Muscle layer of duodenum (tissue), 2 donors: ENCODE results near the gene ARAP1.

Experiments
- H3K27ac ChIP-seq: one replicate; pipeline ENCODE4 v1.7.0; 2013; ENCODE audit warnings: mild to moderate bottlenecking, low read length
- H3K27me3 ChIP-seq: one replicate; pipeline ENCODE4 v1.7.0; 2013; ENCODE audit warnings: low read depth, mild to moderate bottlenecking, control low read depth, low read length
- H3K36me3 ChIP-seq, 2 donors: one replicate each; pipeline ENCODE4 v1.7.0; 2013; ENCODE audit warnings: low read length in 2 of 2, control low read depth in 1 of 2, mild to moderate bottlenecking in 1 of 2; ENCODE audit not compliant: insufficient read depth in 2 of 2, control insufficient read depth in 1 of 2
- H3K4me1 ChIP-seq, 2 donors: one replicate each; pipeline ENCODE4 v1.7.0; 2013; ENCODE audit warnings: low read length in 2 of 2, mild to moderate bottlenecking in 2 of 2, control low read depth in 1 of 2, moderate library complexity in 1 of 2; ENCODE audit not compliant: insufficient read depth in 2 of 2, control insufficient read depth in 1 of 2
- H3K4me3 ChIP-seq, 2 donors: one replicate each; pipeline ENCODE4 v1.7.0; 2013; ENCODE audit warnings: low read length in 2 of 2, low read depth in 1 of 2, mild to moderate bottlenecking in 1 of 2
- H3K9me3 ChIP-seq, 2 donors: one replicate each; pipeline ENCODE4 v1.7.0; 2013; ENCODE audit warnings: low read length in 2 of 2, control low read depth in 1 of 2, mild to moderate bottlenecking in 1 of 2; ENCODE audit not compliant: control insufficient read depth in 1 of 2
- donor health status: healthy.

ARAP1 gene

DNA sequence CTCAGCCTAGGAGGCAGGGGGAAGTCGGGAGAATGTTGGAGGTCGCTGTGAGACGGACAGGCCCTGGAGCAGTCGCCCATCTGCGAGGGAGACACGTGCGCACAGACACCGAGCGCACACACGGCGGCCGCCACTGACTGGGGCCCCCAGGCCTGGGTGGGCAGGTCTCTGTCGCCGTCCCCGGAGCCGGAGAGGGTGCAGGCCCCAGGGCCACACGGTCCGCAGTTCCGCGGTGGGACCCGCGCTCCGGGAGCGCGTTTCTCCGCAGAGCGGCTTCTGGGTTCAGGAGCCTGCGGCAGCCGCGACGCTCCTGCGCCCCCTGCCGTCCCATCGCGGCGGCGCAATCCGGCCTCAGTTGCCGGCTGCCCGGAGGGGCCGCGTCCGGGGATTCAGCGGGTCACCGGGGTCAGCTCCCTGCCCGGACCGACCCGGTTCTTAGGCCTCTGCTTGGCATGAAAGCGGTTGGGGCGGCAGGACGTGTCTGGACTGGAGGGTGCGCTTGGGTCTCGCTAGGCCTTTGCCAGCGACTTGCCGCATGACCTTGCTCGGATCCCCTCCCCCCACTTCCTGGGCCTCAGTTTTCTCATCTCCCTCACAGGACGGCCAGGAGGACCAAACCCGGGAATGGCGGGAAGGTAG, 109.2 kb downstream of the ARAP1 start:
- Histone ChIP-seq H3K4me1 (peaks cover 0 to 24% of the 10 kb centered on the region in 2 donors), H3K4me3 (peak overlapping the region in 1 of 2 donors; percentile 62), H3K9me3 (no peaks in the 10 kb centered on the region), H3K36me3 (no peaks in the 10 kb centered on the region), H3K27ac (no peak overlapping the region), H3K27me3 (peaks cover 13% of the 10 kb centered on the region)

DNA sequence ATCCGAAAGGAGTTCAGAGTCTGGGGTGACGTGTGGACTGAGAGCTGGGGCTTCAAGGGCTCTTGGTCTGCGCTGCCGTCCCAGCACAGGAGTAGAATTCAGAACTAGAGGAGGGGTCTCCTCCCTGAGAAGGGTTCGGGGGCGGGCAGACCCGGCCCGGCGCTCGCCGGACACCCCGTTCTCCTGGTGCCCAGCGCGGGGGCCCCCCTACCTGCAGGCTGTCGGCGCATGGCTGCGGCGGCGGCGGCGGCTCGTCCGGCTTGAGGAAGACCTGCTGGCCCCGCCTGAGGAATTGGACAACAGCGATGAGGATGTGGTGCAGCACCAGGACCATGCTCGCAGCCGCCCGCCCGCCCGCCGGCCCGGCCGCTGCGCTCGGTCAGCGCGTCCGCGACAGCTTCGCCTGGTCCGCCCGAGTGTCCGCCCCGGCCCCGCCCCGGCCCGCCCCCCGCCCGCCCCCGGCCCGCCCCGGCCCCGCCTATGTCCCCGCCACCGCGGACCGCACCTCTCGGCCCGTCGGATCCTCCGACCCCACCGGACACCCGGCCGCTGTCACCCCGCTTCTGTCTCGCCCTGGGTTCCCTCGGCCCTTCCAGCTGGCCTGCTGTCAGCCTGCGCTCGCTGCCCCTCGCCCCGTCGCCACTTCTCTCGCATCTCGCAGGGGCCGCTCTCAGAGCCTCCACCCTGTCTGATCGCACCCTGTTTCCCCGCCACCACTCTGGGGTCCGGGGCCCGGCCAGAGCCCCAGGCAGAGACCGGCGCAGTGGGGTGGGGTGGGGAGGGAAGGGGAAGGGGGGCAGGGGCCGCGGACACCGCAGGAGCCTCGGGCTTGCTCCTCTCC, 109.9 kb downstream of the ARAP1 start:
- Histone ChIP-seq H3K4me3 (peak overlapping the region; percentile 50 to 81), H3K4me1 (peaks cover 0 to 31% of the 10 kb centered on the region in 2 donors), H3K9me3 (no peaks in the 10 kb centered on the region), H3K36me3 (no peaks in the 10 kb centered on the region), H3K27me3 (peaks cover 13% of the 10 kb centered on the region), H3K27ac (no peak overlapping the region)

DNA sequence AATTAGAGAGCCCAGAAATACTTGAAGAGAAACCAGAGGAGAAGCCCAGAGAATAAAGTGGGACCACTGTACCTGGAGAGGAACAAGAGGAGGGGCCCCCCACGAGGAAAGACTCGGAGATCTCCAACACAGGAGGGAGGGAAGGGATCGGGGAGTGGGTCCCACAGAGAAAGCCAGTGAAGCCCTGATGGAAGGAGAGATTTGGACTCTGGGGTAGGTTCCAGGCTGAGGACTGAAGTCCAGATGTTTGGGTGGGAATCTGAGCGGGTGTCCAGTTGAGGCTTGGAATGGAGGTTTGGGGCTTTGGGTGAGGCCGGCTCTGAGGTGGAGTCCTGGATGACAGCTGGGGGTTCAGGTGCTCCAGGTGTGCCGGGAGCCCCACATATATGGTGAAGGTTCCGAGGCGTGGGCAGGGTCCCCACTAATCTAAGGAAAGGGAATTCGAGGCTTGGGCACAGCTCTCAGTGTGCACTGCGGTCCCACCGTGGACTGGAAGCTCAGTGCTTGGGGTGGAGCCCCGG, 110.6 kb downstream of the ARAP1 start:
- Histone ChIP-seq H3K4me3 (peak overlapping the region; percentile 50 to 81), H3K4me1 (peaks cover 0 to 38% of the 10 kb centered on the region in 2 donors)

DNA sequence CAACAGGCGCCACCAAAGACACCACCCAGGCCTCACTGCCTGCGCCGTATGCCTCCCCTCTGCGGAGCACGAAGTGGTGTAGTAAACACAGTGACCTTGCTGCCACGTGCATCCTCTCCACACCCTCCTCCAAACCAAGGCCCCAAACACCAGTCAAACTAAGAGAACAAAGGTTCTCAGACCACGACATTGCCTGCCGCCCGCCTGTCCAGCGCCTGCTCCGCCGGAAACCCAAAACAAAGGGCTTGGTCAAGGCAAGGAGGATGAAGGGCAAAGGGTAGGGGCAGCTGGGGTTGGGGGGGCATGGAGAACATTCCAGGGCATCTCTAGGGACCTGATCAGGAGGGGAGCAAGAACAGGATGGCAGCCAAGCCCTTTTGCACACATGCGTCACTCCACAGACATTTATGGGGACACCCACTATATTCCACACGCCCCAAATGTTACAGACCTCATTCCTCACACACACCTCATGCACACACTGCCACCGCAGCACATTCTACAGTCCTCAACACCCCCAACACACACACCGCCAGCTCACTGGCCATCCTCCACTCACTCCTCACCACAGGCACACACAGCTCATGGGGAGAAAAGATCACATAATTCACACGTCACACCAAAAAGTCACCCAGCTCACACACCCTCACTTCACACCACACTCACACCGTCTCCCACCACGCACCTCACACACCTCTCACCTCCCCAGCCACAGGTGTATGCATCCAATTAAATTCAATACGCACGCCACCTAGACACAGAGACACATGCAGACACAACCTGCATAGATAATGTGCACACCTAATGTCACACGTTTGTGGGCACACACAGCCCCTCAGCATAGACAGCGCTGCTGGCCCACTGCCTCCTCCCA, 112.5 kb downstream of the ARAP1 start:
- H3K4me1 ChIP-seq = peaks cover 0 to 40% of the 10 kb centered on the region in 2 donors
- H3K36me3 ChIP-seq = no peaks in the 10 kb centered on the region
- H3K9me3 ChIP-seq = no peaks in the 10 kb centered on the region
- H3K27ac ChIP-seq = no peak overlapping the region
- peaks cover 13% of the 10 kb centered on the region for H3K27me3 ChIP-seq
- H3K4me3 ChIP-seq = peak overlapping the region in 1 of 2 donors; percentile 81

More for the DNA sequence above, 110.6 kb downstream of the ARAP1 start:
- peaks cover 13% of the 10 kb centered on the region for H3K27me3 ChIP-seq
- no peaks in the 10 kb centered on the region for H3K9me3 ChIP-seq
- no peaks in the 10 kb centered on the region for H3K36me3 ChIP-seq
- no peak overlapping the region for H3K27ac ChIP-seq

DNA sequence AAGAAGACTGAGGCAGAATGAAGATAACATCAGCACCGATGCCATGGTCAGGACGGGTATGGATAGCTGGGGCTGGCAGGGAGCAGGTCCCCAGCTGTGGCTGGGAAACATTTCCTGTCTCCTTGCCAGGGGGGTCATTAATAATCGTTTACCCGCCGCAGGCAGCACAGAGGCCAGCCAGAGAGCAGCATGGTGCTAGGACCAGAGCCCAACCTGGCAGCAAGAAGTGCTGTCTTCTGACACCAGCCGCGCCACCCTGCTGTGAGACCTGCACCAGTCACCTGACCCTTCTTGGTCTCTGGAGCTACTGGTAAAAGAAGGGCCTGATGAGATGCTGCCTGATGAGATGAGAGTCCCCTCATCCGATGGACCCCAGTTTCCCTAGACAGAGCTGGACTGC, 114.3 kb downstream of the ARAP1 start:
- H3K27me3 ChIP-seq = peaks cover 13% of the 10 kb centered on the region
- no peak overlapping the region for H3K4me3 ChIP-seq
- H3K4me1 ChIP-seq = peaks cover 0 to 42% of the 10 kb centered on the region in 2 donors
- no peaks in the 10 kb centered on the region for H3K36me3 ChIP-seq
- H3K9me3 ChIP-seq = no peaks in the 10 kb centered on the region
- no peak overlapping the region for H3K27ac ChIP-seq

DNA sequence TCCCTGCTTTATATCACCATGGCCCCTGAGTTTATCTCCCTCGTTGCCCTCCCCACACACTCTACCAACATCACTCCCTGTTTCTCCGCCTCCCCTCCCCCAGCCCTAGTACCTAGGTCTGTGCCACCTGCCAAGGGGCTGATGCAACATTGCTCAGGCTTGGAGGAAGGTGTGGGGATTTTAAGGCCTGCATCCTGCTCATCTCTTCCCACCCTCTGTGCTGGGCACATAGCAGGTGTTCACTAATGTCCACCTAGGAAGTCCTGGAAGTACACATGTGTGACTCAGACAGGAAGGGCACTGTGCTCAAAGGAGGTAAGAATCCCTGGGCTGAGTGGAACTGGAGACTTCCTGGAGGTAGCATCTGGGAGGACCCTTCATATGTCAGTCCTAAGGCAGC, 115.0 kb downstream of the ARAP1 start:
- H3K36me3 ChIP-seq = no peaks in the 10 kb centered on the region
- peaks cover 13% of the 10 kb centered on the region for H3K27me3 ChIP-seq
- H3K4me3 ChIP-seq = no peak overlapping the region
- H3K4me1 ChIP-seq = peaks cover 0 to 49% of the 10 kb centered on the region in 2 donors
- H3K27ac ChIP-seq = no peak overlapping the region
- no peaks in the 10 kb centered on the region for H3K9me3 ChIP-seq

DNA sequence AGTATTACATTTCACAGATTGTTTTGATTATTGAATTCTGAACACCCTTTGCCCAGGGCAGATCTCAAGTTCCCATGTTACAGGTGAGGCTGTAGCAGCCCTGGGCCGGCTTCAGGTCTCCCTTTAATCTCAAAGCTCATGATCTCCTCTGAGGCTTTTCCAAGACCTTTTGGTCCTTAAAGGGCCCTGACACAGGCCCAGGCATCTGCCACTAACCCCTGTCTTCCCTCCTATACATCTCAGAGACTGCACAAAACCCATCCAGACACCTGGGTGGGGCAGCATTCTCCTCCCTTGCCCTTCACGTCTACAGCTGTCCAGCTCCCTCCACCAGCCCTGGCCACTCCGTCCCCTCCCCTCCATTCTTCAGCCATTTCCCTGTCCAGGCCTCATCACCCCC, 115.8 kb downstream of the ARAP1 start:
- Histone ChIP-seq H3K4me1 (peaks cover 0 to 50% of the 10 kb centered on the region in 2 donors), H3K27me3 (peaks cover 8% of the 10 kb centered on the region), H3K4me3 (no peak overlapping the region), H3K9me3 (no peaks in the 10 kb centered on the region), H3K27ac (no peak overlapping the region), H3K36me3 (no peaks in the 10 kb centered on the region)

DNA sequence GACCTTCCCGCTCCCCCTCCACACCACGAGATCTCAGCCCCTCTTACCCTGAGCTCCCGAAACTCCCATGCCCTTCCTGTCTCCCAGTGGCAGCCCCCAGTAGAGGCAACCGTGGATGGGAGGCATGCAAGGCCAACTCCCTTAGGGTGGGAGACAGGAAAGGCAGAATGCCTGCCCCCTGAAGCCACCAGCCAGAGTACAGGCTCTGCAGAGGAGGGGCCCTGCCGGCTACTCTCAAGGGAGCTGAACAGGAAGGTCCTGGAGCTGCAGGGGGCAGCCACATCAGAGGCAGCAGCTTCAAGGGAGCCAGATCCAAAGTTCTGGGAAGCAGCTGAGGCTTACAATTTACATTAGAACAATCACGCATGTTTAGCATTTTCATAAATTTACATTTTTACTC, 116.3 kb downstream of the ARAP1 start:
- no peak overlapping the region for H3K27ac ChIP-seq
- H3K9me3 ChIP-seq = no peaks in the 10 kb centered on the region
- H3K4me3 ChIP-seq = no peak overlapping the region
- no peaks in the 10 kb centered on the region for H3K36me3 ChIP-seq
- peaks cover 0 to 50% of the 10 kb centered on the region in 2 donors for H3K4me1 ChIP-seq
- peaks cover 3% of the 10 kb centered on the region for H3K27me3 ChIP-seq

DNA sequence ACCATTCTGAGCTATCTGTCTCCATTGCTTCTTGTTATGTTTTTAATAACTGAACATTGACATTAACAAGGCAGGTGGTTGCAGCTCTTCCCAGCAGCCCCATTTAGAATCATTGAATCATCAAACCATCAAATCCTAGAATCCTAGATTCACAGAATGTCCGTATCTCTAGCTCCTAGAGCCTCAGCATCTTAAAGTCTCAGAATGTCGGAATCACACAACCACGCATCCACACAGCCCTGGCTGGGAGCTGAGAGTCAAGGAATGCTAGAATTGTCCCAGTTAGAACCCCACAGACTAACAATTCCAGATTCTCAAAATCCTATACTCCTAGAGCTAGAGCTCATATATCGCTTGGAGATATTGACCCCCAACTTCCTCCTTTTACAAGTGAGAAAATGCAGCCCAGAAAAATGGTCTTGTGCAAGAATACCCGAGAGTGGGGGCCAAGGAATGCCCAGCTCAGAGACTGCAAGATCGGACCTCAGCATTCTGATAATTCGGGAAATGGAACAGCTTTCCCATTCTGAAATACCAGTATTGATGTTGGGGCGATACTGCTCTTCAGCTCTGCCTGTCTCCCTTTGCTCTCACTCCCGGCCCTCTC, 116.8 kb downstream of the ARAP1 start:
- H3K36me3 ChIP-seq = no peaks in the 10 kb centered on the region
- H3K9me3 ChIP-seq = no peaks in the 10 kb centered on the region
- H3K27me3 ChIP-seq = no peaks in the 10 kb centered on the region
- H3K4me1 ChIP-seq = peaks cover 0 to 50% of the 10 kb centered on the region in 2 donors
- no peak overlapping the region for H3K27ac ChIP-seq
- no peak overlapping the region for H3K4me3 ChIP-seq
